GM18508 (cell line): ENCODE data around the gene ADARB2.
"Not testable (repeated sequence)": the region's sequence is repeated elsewhere in the genome, so short reads cannot be mapped to it uniquely, and the experiment has no call there.

Source experiments
- ATAC-seq: cut with Tn5 transposase; IDR thresholded peaks from one replicate; pipeline ENCODE4 v1.9.1; 2021; ENCODE audit warnings: moderate number of reproducible peaks; ENCODE audit not compliant: insufficient read depth, unreplicated experiment

ADARB2 gene

GRCh38 chr10:1454428-1454827, 282.9 kb downstream of the ADARB2 start:
- ATAC-seq: peak; percentile 96

GRCh38 chr10:1452777-1453176, 284.5 kb downstream of the ADARB2 start:
- no peak for ATAC-seq

DNA sequence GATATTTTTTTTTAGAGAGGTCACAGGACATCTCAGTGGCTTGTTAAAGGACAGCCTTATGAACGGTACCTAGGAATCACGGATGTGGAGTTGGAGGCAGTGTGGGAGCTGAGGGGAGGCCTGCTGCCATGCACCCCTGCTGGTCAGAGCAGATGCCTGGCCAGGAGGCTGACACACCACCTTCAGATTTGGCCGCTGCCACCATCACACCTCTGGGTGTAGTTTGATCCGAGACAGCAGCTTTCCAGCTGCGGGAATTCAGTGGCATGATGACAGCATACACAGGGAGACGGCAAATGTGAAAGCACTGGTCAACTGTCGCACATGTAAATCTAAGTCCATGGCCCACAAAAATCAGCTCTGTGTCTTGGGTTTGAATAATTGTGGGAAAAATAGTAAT, 285.4 kb downstream of the ADARB2 start:
- no peak for ATAC-seq

- no peak for ATAC-seq
Observed at GRCh38 chr10:1451362-1451888, 285.9 kb downstream of the ADARB2 start.

GRCh38 chr10:1449572-1450205, 287.6 kb downstream of the ADARB2 start:
- ATAC-seq: no peak

- ATAC-seq: no peak
Observed at GRCh38 chr10:1449021-1449420, 288.3 kb downstream of the ADARB2 start.

GRCh38 chr10:1448252-1448930, 288.9 kb downstream of the ADARB2 start:
- ATAC-seq: no peak

GRCh38 chr10:1444826-1445225, 292.5 kb downstream of the ADARB2 start:
- no peak for ATAC-seq

DNA sequence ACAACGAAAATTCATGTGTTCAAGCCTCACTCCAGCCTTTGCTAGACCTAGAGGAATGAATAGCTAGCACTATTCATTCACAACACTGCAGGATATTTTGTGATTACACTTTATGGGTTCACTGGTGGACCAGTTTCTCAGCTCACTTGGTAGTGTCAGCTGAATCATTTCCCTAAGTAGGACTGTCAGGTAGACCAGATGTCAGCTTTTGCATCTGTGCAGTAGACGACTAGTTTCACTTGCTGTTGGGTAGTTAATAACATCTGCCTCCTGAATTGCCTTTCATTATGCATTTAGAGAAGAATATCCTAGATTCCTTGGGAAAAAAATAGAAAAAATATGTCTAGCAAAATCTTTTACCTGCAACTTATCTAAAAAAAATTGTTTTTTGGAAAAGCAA, 296.4 kb downstream of the ADARB2 start:
- ATAC-seq: no peak

DNA sequence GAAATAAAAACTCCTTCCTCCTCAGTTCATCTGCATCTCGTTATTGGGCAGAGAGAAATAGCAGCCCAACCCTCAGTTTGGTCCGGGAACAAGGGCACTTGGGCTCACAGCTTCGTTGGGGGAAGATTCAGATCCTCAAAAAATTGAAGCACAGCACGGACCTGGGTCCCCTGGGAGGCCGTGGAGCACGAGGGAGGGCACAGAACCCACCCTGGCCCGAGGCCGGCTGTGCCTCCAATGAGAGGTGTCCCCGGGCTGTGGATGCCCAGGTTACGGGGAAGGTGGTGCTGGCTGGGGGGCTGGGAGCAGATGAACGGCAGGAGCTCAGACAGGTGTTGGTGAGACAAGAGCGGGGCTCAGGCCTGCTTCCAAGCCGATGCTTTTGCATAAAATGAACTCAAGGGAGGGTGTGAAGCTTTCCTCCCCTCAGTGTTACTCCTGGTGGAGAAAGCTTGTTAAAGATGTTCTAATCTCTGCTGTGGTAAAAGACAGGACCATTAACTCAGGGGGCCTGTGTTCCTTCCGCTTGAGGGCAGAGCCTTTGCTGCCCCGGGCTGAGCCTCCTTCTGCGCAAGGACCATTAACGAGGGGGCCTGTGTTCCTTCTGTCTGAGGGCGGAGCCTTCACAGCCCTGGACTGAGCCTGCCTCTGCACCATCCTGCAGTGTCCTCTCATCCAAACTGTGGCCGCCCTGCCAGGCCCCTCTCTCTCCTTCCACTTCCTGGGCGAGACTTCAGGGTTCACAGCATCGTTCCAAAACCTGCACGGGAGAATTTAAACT, 302.2 kb downstream of the ADARB2 start:
- no peak for ATAC-seq

- ATAC-seq: no peak
Observed at GRCh38 chr10:1434202-1434601, 303.1 kb downstream of the ADARB2 start.

DNA sequence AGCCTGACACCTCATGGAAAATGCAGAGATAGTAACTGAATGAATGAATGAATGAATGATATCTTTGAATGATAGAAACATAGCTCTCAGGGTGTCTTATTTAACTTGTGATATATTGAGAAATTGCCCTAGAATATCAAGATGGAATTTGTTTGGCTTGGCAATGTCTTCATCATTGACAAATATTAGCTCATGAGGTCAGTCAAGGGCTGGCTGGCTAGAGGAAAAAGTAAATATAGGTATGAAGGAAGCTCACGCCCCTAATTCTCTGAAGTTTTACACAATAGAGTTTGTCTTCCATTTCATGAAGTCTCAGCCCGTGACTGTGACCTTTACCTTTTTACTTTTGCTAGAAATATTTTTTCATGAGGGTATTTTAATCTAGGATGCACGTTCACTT, 305.2 kb downstream of the ADARB2 start:
- ATAC-seq: no peak

GRCh38 chr10:1431229-1431628, 306.1 kb downstream of the ADARB2 start:
- no peak for ATAC-seq

- ATAC-seq: not testable (repeated sequence)
Observed at GRCh38 chr10:1427521-1428186, 309.7 kb downstream of the ADARB2 start.

DNA sequence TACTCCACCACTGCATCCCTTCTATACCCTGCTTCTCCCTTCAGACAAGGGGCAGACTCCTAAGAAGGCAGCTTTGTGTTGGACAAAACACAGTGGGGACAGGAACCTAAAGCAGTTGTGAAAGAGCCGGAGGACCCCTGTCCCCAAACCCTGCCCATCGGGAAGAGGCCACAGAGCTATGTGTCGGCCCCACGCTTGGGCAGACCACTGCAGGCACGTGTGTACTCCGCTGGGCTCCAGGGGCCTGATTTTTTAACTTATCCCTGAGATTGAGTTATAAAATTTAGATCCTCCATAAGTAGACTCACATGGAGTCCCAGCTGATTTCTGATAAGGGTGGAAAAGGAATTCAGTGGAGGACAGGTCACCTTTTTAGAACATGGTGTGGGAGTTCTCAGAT, 310.5 kb downstream of the ADARB2 start:
- ATAC-seq: no peak

DNA sequence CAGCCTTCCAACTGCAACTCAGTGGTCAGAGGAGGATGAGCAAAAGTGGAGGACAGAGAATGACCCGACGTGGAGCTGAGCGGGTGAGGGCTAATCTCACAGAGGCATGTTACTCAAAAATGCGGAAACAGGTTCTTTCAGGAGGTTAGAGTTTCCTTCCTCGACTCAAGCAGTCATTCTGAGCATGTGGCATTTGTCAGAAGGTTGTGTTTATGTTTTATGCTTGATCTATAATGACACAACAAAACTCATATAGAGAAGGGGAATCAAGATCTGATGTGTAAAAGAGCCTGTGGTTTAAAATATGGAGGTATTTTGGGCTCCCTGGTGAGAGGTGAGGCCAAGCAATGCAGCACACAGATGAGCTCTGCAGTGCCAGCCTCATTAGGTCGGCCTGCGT, 311.4 kb downstream of the ADARB2 start:
- peak; percentile 71 for ATAC-seq

DNA sequence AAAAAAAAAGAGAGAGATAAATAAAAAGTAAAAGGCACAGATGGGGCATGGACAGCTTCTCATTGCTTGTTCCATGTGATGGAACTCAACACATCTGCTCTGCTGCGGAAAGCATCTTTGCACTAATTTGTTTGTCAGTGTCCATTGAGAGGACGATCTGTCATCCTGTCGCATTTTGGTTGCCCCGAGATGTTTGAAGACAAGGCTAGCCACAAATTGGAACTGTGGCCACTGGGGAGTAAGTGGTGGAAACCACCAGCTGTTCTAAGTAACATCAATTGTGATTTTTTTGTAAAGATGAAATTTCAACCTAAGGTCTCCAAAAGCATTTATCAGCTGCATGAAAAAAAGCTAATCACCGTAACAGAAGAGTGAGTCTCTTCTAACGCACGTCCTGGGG, 312.7 kb downstream of the ADARB2 start:
- no peak for ATAC-seq

DNA sequence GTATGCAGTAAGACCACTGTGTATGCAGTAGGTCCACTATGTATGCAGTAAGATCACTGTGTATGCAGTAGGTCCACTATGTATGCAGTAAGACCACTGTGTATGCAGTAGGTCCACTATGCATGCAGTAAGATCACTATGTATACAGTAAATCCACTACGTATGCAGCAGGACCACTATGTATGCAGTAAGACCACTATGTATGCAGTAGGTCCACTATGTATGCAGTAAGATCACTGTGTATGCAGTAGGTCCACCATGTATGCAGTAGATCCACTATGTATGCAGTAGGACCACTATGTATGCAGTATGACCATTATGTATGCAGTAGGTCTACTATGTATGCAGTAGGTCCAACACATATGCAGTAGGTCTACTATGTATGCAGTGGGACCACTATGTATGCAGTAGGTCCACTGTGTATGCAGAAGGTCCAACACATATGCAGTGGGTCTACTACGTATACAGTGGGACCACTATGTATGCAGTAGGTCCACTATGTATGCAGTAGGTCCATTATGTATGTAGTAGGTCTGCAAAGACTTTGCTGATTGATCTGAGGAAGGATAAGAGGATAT, 313.6 kb downstream of the ADARB2 start:
- no peak for ATAC-seq

DNA sequence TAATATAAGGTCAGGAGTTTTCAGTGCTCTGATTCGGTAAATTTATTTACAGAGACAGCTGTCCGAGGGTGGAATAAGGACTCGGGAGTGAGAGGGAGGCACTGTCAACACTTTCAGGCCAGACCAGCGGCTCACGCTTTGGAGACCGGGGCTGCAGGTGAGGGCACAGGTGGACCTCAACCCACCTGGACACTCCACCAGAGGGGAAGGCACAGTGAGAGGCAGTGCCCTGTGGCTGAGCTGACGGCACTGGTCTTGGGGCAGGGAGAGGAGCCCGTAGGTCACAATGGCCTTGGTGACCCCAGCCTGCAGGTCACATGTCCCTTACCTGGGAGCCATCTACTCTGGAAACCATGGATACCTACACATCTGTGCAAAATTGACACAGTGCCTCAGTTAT, 315.1 kb downstream of the ADARB2 start:
- no peak for ATAC-seq

DNA sequence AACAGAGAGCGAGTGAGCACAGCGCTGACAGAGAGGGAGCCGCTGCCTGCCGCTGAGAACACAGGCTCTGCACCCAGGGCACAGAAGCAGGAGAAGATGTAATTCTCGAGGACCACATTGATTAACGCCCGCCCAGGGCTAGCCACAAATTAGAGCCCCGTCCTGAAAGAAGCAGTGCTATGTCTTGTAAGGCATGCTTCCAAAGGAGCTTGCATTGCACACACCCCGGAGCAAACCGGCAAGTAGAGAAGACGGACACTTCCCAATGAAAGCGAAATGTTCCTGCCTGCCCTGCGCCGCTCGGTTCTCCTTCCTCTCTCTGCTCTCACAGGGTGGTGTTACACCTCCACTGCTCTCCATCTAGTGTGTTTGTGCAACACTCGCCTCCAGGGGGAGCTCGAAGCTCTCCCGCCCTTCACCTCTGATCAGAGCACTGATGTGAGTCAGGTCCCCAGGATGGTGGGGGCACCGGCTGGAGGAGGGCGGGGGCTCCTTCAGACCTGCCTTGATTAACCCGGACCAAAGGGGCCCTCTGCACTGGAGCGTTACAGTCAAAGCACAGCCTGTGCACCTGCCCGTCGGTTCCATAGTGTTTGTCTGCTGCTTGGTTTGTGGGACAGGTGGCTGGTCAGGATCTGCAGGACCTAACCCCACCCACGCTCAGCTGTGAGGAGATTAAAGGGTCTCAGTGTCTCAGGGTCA, 316.5 kb downstream of the ADARB2 start:
- peak; percentile 82 for ATAC-seq
